Epithelial cell of esophagus (primary cell): Measurements from ENCODE around the gene PLSCR4.
A peak's percentile ranks its signal among the peaks of the same experiment; 100 is the strongest.
"Not testable (repeated sequence)": the region's sequence is repeated elsewhere in the genome, so short reads cannot be mapped to it uniquely, and the experiment has no call there.

Source experiments
- DNase-seq: peaks from one replicate; pipeline ENCODE4 v3.0.0; 2010; ENCODE audit warnings: low read depth
- H3K4me3 ChIP-seq: 2 replicates; pipeline ENCODE4 v1.5.1; 2011; ENCODE audit warnings: mild to moderate bottlenecking, low read length, control low read depth
- CTCF ChIP-seq: IDR thresholded peaks from 2 replicates; pipeline ENCODE4 v1.5.1; 2011; ENCODE audit warnings: low read depth, mild to moderate bottlenecking, low read length, control low read depth, inconsistent platforms; ENCODE audit not compliant: insufficient read depth; ENCODE audit errors: missing control alignments

PLSCR4 gene, protein sequence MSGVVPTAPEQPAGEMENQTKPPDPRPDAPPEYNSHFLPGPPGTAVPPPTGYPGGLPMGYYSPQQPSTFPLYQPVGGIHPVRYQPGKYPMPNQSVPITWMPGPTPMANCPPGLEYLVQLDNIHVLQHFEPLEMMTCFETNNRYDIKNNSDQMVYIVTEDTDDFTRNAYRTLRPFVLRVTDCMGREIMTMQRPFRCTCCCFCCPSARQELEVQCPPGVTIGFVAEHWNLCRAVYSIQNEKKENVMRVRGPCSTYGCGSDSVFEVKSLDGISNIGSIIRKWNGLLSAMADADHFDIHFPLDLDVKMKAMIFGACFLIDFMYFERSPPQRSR

DNA sequence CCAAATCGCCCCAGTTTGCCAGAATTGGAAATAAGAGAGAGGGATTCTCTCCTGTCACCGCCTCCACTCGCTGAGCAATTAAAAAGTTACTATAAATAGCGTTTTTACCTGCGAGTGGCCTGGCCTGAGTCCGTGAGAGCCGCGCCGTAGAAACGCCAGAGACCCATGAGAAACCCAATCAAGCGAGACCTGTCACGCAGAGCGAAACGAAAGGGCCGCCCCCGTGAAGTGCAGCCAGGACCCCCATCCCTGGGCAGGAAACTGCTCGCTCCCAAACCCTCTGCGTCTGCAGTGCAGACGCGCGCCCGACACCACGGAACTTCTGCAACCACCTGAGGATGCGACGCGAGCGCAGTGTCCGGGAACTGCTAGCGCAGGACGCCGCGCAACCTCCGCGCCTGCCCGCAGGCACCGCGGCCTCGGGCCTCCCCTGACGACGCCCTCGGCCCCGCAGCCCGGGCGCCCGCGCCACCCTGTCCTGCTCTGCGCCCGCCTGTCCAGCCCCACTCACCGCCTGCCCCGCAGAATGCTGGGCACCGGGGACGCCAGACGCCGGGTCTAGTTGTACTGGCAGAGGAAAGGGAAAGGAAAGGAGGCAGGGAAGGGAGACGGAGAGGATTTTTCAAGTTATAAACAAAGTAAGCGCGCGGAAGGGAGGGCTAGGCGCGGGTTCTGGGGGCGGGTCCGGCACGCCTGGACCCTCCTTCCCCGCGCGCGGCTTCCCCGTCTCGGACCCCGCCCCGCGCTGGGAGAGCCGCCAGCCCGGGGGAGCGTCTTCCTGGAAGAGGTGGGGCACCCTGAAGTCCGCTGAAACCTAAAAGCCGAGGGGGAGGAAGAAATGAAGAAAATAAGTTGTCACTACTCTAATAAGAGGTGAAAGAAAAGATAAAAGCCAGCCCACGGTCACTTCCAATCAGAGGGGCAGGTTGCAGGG lies at the start of gene PLSCR4:
TSS of gene PLSCR4 (minus strand) at position 657 of the 934 bp plus-strand sequence. CDS start 29,034 bp downstream, outside the sequence.
- peak; percentile 44 for DNase-seq
- peak within 1 kb of the TSS; percentile 59 for H3K4me3 ChIP-seq
- no peak for TF ChIP-seq CTCF

DNA sequence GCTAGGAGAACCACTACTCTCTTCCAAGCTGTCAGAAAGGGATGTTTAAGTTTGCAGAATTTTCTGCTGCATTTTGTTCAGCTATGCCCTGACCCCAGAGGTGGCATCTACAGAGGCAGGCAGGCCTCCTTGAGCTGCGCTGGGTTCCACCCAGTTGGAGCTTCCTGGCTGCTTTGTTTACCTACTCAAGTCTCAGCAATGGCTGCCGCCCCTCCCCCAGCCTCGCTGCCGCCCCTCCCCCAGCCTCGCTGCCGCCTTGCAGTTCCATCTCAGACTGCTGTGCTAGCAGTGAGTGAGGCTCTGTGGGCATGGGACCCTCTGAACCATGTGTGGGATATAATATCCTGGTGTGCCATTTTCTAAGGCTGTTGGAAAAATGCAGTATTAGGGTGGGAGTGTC lies 42.5 kb upstream of the PLSCR4 start:
- DNase-seq, H3K4me3 ChIP-seq: not testable (repeated sequence)

DNA sequence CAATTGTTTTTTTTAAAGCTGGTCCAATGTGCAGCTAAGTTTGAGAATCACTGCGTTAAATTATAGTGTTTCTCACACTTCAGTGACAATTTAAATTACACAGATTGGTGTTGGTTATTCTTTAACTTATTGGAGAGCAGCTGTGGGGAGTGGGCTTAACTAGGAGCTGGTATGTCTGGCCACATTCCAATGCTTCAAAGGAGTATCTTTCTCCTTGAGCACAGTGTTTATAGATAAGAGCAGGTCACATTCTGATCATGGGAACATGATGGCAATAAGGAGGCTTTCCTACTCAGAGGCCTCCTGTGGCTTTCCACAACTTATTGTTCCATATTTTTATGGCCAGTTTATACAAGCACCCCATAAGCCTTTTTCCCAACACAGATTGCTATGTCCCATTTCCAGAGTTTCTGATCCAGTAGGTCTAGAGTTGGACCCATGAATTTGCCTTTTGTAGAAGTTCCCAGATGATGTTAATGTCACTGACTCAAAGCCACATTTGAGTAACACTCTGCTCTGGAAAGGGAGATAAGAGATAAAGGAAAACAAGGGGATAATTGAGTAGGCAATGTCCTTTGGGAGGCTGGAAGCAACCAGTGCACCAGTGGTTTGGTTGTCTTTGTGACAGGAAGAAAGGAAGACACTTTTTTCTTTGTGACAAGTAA lies 33.0 kb upstream of the PLSCR4 start:
- no peak for TF ChIP-seq CTCF
- DNase-seq, result no peak
- no peak overlapping the region for H3K4me3 ChIP-seq

GRCh38 chr3:146280864-146281263 lies 30.0 kb upstream of the PLSCR4 start:
- TF ChIP-seq CTCF, result no peak
- no peak overlapping the region for H3K4me3 ChIP-seq
- no peak for DNase-seq

GRCh38 chr3:146279951-146280350 lies 29.0 kb upstream of the PLSCR4 start:
- no peak for DNase-seq
- no peak overlapping the region for H3K4me3 ChIP-seq
- TF ChIP-seq CTCF, result no peak

DNA sequence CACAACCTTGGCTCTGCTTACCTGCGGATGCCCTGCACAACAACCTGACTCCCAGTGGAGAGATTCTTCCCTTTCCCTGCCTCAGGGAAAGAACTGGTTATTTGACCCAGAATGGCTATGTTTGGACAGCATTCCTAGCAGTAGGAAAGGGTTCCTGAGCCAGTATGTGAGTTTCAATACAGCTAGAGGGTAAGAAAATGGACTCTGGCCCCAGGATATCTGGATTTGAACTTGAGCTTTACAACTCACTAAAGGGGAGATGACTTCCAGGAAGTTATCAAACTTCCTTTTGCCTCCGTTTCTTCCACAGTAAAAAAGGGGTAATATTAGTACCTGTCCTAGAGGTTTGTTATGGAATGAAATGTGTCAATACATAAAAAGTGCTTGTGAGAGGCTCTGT lies 28.1 kb upstream of the PLSCR4 start:
- no peak for TF ChIP-seq CTCF
- no peak overlapping the region for H3K4me3 ChIP-seq
- DNase-seq, result no peak
